ENCODE data around the gene ZNF862. TPM values are rescaled to one million over a fixed set of nuclear protein-coding genes. Genes with fewer than 3 reads are reported as not detected.

The ZNF862 gene
- polyA plus RNA-seq, 3 donors: 1.3 to 18.4 (median 2.7) TPM

GRCh38 chr7:149837564-149838223 is 481 bp upstream of the ZNF862 start:
- Mint-ChIP-seq H3K4me3 (peak overlapping the region; percentile 36 to 86), H3K27ac (peak overlapping the region in 2 of 7 donors; percentile 23 to 74), H3K36me3 (no peaks in the 10 kb centered on the region), H3K4me1 (peaks cover 18% of the 10 kb centered on the region), H3K27me3 (ENCODE audit: low read depth in 3 of 3) (peaks cover 0 to 4% (median 3%) of the 10 kb centered on the region in 3 donors), H3K9me3 (no peaks in the 10 kb centered on the region)
- Histone ChIP-seq H3K9me3 (replicated peaks in 1 of 2; ENCODE audit: control insufficient read depth in 1 of 2, insufficient read depth in 1 of 2, low read length in 2 of 2) (no peaks in the 10 kb centered on the region), H3K27ac (ENCODE audit: low read depth in 1 of 2, low read length in 2 of 2) (no peak overlapping the region), H3K27me3 (ENCODE audit: control insufficient read depth in 2 of 2, insufficient read depth in 2 of 2, low read length in 2 of 2) (no peaks in the 10 kb centered on the region), H3K4me2 (replicated peaks; ENCODE audit: extremely low read depth, low read length, poor library complexity, severe bottlenecking) (peak overlapping the region; percentile 86), H3K36me3 (replicated peaks in 1 of 2; ENCODE audit: control insufficient read depth in 1 of 2, insufficient read depth in 2 of 2, low read length in 2 of 2) (no peaks in the 10 kb centered on the region), H3K4me1 (ENCODE audit: control insufficient read depth in 1 of 2, insufficient read depth in 2 of 2, low read length in 2 of 2) (peaks cover 11 to 16% of the 10 kb centered on the region in 2 donors), H4K20me1 (ENCODE audit: insufficient read depth, low read length) (peaks cover 7% of the 10 kb centered on the region), H2AFZ (ENCODE audit: insufficient read depth, low read depth, low read length, poor library complexity, severe bottlenecking) (peak overlapping the region; percentile 93), H3K9ac (ENCODE audit: insufficient read depth, low read length, poor library complexity, severe bottlenecking) (no peak overlapping the region), H3K79me2 (ENCODE audit: insufficient read depth, low read length) (peaks cover 11% of the 10 kb centered on the region), H3K4me3 (replicated peaks in 1 of 3; ENCODE audit: low read depth in 2 of 3, low read length in 3 of 3) (peak overlapping the region in 2 of 3 experiments; percentile 53 to 94)
- 26% methylated on average over 12 of the region's 17 CpGs for WGBS (ENCODE audit: insufficient coverage)
- intact Hi-C loops (cut with micrococcal nuclease): loop anchor here in 1 of 2 donors (5.0 kb wide), 3 partner anchors 35 to 120 kb away; partner anchors contain the start of genes ATP6V0E2 and ZNF467
- DNase-seq: no peak
- TF ChIP-seq CTCF (IDR thresholded peaks at IDR 0.05): no peak

- Histone ChIP-seq H3K4me3 (replicated peaks in 1 of 3; ENCODE audit: low read depth in 2 of 3, low read length in 3 of 3) (peak overlapping the region; percentile 53 to 94 (median 82)), H2AFZ (ENCODE audit: insufficient read depth, low read depth, low read length, poor library complexity, severe bottlenecking) (peak overlapping the region; percentile 93), H3K36me3 (replicated peaks in 1 of 2; ENCODE audit: control insufficient read depth in 1 of 2, insufficient read depth in 2 of 2, low read length in 2 of 2) (no peaks in the 10 kb centered on the region), H3K27ac (ENCODE audit: low read depth in 1 of 2, low read length in 2 of 2) (peak overlapping the region in 1 of 2 donors; percentile 75), H3K27me3 (ENCODE audit: control insufficient read depth in 2 of 2, insufficient read depth in 2 of 2, low read length in 2 of 2) (no peaks in the 10 kb centered on the region), H3K4me1 (ENCODE audit: control insufficient read depth in 1 of 2, insufficient read depth in 2 of 2, low read length in 2 of 2) (peaks cover 11 to 16% of the 10 kb centered on the region in 2 donors), H3K9ac (ENCODE audit: insufficient read depth, low read length, poor library complexity, severe bottlenecking) (peak overlapping the region; percentile 77), H4K20me1 (ENCODE audit: insufficient read depth, low read length) (peaks cover 8% of the 10 kb centered on the region), H3K9me3 (replicated peaks in 1 of 2; ENCODE audit: control insufficient read depth in 1 of 2, insufficient read depth in 1 of 2, low read length in 2 of 2) (no peaks in the 10 kb centered on the region), H3K79me2 (ENCODE audit: insufficient read depth, low read length) (peaks cover 11% of the 10 kb centered on the region), H3K4me2 (replicated peaks; ENCODE audit: extremely low read depth, low read length, poor library complexity, severe bottlenecking) (peak overlapping the region; percentile 86)
- H3K27ac Mint-ChIP-seq: peak overlapping the region in 3 of 7 donors; percentile 36 to 75 (median 37)
- DNase-seq: no peak
- peaks cover 0 to 4% (median 0%) of the 10 kb centered on the region in 3 donors for H3K27me3 Mint-ChIP-seq (ENCODE audit: low read depth in 3 of 3)
- no peaks in the 10 kb centered on the region for H3K9me3 Mint-ChIP-seq
- H3K36me3 Mint-ChIP-seq: no peaks in the 10 kb centered on the region
- intact Hi-C loops (cut with micrococcal nuclease): loop anchor here in 1 of 2 donors (5.0 kb wide), 3 partner anchors 33 to 122 kb away; partner anchors contain the start of genes ATP6V0E2 and ZNF467
- no peak for TF ChIP-seq CTCF (IDR thresholded peaks at IDR 0.05)
- peaks cover 18% of the 10 kb centered on the region for H3K4me1 Mint-ChIP-seq
- 34% methylated on average over 5 of the region's 6 CpGs for WGBS (ENCODE audit: insufficient coverage)
- H3K4me3 Mint-ChIP-seq: peak overlapping the region; percentile 86 to 88
Observed at GRCh38 chr7:149838992-149839408, 825 bp downstream of the ZNF862 start.

All from CD14-positive monocyte (primary cell).